ENCODE data around the gene ARSB. TPM values are rescaled to one million over a fixed set of nuclear protein-coding genes. Genes with fewer than 3 reads are reported as not detected.
A peak's percentile ranks its signal among the peaks of the same experiment; 100 is the strongest.

The ARSB gene
- total RNA-seq, 1 experiment from 2014 or later: 11.4 TPM

- Histone ChIP-seq H3K4me1 (ENCODE audit: insufficient read depth, low read length) (peaks cover 5% of the 10 kb centered on the region; the same call in 1 of the 2 replicates), H3K14ac (ENCODE audit: insufficient read depth, low read length) (no peak overlapping the region), H3K9ac (ENCODE audit: extremely low read depth, insufficient read length, low read length) (no peak overlapping the region), H3K27ac (ENCODE audit: insufficient read length, low read depth, low read length) (no peak overlapping the region), H4K20me1 (ENCODE audit: control insufficient read depth, insufficient read depth, insufficient read length) (no peaks in the 10 kb centered on the region), H4K5ac (ENCODE audit: insufficient read length, low read depth, low read length) (no peak overlapping the region), H3K18ac (ENCODE audit: insufficient read length, low read depth, low read length) (no peak overlapping the region), H3K23ac (ENCODE audit: insufficient read length, low read depth, low read length) (no peak overlapping the region), H3K56ac (ENCODE audit: insufficient read length, low read depth, low read length) (no peak overlapping the region), H3K9me3 (ENCODE audit: control insufficient read depth, low read depth, low read length) (no peaks in the 10 kb centered on the region), H3K27me3 (ENCODE audit: insufficient read depth, low read length) (no peaks in the 10 kb centered on the region), H4K8ac (replicated peaks; ENCODE audit: insufficient read length, low read depth, low read length) (no peak overlapping the region), H3K79me2 (ENCODE audit: insufficient read depth, low read length) (no peaks in the 10 kb centered on the region), H2BK5ac (ENCODE audit: insufficient read length, low read length) (no peak overlapping the region), H3K23me2 (ENCODE audit: insufficient read length, low read depth, low read length, poor library complexity, severe bottlenecking) (no peaks in the 10 kb centered on the region), H3K4me2 (ENCODE audit: insufficient read depth, insufficient read length, low read length) (no peak overlapping the region), H4K91ac (ENCODE audit: insufficient read length, low read depth, low read length) (no peak overlapping the region), H2AK5ac (ENCODE audit: insufficient read length, low read length) (no peak overlapping the region), H2BK15ac (ENCODE audit: low read depth, low read length) (no peak overlapping the region), H2BK120ac (ENCODE audit: low read depth, low read length, poor library complexity, severe bottlenecking) (no peak overlapping the region), H2AFZ (ENCODE audit: low read length) (no peak overlapping the region), H3K4ac (ENCODE audit: low read depth, low read length) (no peak overlapping the region), H3K79me1 (ENCODE audit: insufficient read depth, low read depth, low read length, poor library complexity, severe bottlenecking) (no peaks in the 10 kb centered on the region), H2BK20ac (ENCODE audit: low read depth, low read length, poor library complexity, severe bottlenecking) (no peak overlapping the region), H3T11ph (ENCODE audit: low read length) (no peak overlapping the region), H2BK12ac (ENCODE audit: insufficient read length, low read depth, low read length) (no peak overlapping the region)
- no CpG with 5 or more reads among the region's 1 CpG for WGBS (ENCODE audit: extremely low coverage, insufficient read length, low lambda C conversion rate)
- H3K27me3 Mint-ChIP-seq (ENCODE audit: low read depth): no peaks in the 10 kb centered on the region
- H3K4me3 Mint-ChIP-seq: peak overlapping the region in 1 of 2 experiments; percentile 35; a peak in 2 of 5 replicates
- H3K9me3 Mint-ChIP-seq: peaks cover 4 to 8% of the 10 kb centered on the region in 2 experiments; a peak in 4 of 5 replicates
- H3K4me1 Mint-ChIP-seq: peaks cover 25 to 34% of the 10 kb centered on the region in 2 experiments
- H3K36me3 Mint-ChIP-seq (ENCODE audit: insufficient read depth in 1 of 3, low read depth in 3 of 3): peaks cover 0 to 10% (median 2%) of the 10 kb centered on the region in 3 experiments; a peak in 3 of 7 replicates
- no peak for DNase-seq
- peak overlapping the region in 2 of 3 experiments; percentile 12 to 24; a peak in 1 of 7 replicates for H3K27ac Mint-ChIP-seq
- no peak for TF ChIP-seq CTCF (conservative IDR thresholded peaks at IDR 0.05)
Measured at GRCh38 chr5:78730300-78731094, 254.6 kb downstream of the ARSB start.

All from H9 (cell line).